ENCODE measurements around the gene LRRC75A. TPM values are rescaled to one million over a fixed set of nuclear protein-coding genes. Genes with fewer than 3 reads are reported as not detected.
A peak's percentile ranks its signal among the peaks of the same experiment; 100 is the strongest.

LRRC75A gene
- polyA plus RNA-seq, 3 donors = 1.0 to 2.4 (median 1.4) TPM

- peak overlapping the region; percentile 4 for H3K4me2 ChIP-seq (replicated peaks; ENCODE audit: extremely low read depth, low read length, poor library complexity, severe bottlenecking)
Measured at GRCh38 chr17:16515933-16516332, 23.9 kb upstream of the LRRC75A start.

DNA sequence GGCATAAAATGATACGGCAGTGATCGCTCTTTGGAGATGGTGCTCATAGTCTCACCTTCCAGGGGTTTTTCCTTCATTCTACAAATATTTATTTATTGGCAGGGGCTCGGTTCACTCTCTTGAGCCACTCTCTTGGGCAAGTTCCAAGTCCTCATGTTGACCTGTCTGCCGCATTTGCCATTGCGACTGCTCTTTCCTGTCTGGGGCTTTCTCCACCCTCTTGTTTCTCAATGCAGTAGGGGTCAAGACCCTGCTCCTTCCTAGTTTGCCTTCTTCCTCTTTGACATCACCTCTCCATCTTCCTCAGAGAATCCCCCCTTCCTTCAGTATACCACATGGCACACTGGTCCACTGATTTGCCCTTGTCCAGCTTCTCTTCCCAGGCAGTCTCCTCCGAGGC, 21.9 kb upstream of the LRRC75A start:
- peaks cover 6 to 12% (median 10%) of the 10 kb centered on the region in 3 donors for H3K27me3 Mint-ChIP-seq (ENCODE audit: low read depth in 3 of 3)

More at GRCh38 chr17:16515933-16516332, 23.9 kb upstream of the LRRC75A start:
- peaks cover 0 to 11% (median 0%) of the 10 kb centered on the region in 7 donors for H3K9me3 Mint-ChIP-seq
- no peak for TF ChIP-seq CTCF (IDR thresholded peaks at IDR 0.05)
- no CpG with 5 or more reads among the region's 4 CpGs for WGBS (ENCODE audit: insufficient coverage)
- Histone ChIP-seq H3K9ac (ENCODE audit: insufficient read depth, low read length, poor library complexity, severe bottlenecking) (no peak overlapping the region), H3K4me1 (ENCODE audit: control insufficient read depth in 1 of 2, insufficient read depth in 2 of 2, low read length in 2 of 2) (peaks cover 60 to 68% of the 10 kb centered on the region in 2 donors), H3K36me3 (replicated peaks in 1 of 2; ENCODE audit: control insufficient read depth in 1 of 2, insufficient read depth in 2 of 2, low read length in 2 of 2) (no peaks in the 10 kb centered on the region), H4K20me1 (ENCODE audit: insufficient read depth, low read length) (no peaks in the 10 kb centered on the region), H3K27ac (ENCODE audit: low read depth in 1 of 2, low read length in 2 of 2) (no peak overlapping the region), H3K27me3 (ENCODE audit: control insufficient read depth in 2 of 2, insufficient read depth in 2 of 2, low read length in 2 of 2) (no peaks in the 10 kb centered on the region), H2AFZ (ENCODE audit: insufficient read depth, low read depth, low read length, poor library complexity, severe bottlenecking) (no peak overlapping the region), H3K79me2 (ENCODE audit: insufficient read depth, low read length) (no peaks in the 10 kb centered on the region), H3K4me3 (replicated peaks in 1 of 3; ENCODE audit: low read depth in 2 of 3, low read length in 3 of 3) (no peak overlapping the region), H3K9me3 (replicated peaks in 1 of 2; ENCODE audit: control insufficient read depth in 1 of 2, insufficient read depth in 1 of 2, low read length in 2 of 2) (no peaks in the 10 kb centered on the region)
- H3K4me1 Mint-ChIP-seq = peaks cover 64% of the 10 kb centered on the region
- no peak overlapping the region for H3K27ac Mint-ChIP-seq
- H3K4me3 Mint-ChIP-seq = peak overlapping the region in 1 of 2 donors; percentile 72
- no peak for DNase-seq
- H3K36me3 Mint-ChIP-seq = no peaks in the 10 kb centered on the region
- intact Hi-C loops (cut with micrococcal nuclease) = loop anchor here in 1 of 2 donors (10.0 kb wide), 1 partner anchor 131 kb away; the partner anchor contains the start of gene UBB
- H3K27me3 Mint-ChIP-seq (ENCODE audit: low read depth in 3 of 3) = peaks cover 9 to 14% (median 12%) of the 10 kb centered on the region in 3 donors

More for the DNA sequence above, 21.9 kb upstream of the LRRC75A start:
- peaks cover 0 to 8% (median 0%) of the 10 kb centered on the region in 7 donors for H3K9me3 Mint-ChIP-seq
- Histone ChIP-seq H2AFZ (ENCODE audit: insufficient read depth, low read depth, low read length, poor library complexity, severe bottlenecking) (peak overlapping the region; percentile 53), H3K27me3 (ENCODE audit: control insufficient read depth in 2 of 2, insufficient read depth in 2 of 2, low read length in 2 of 2) (no peaks in the 10 kb centered on the region), H3K4me1 (ENCODE audit: control insufficient read depth in 1 of 2, insufficient read depth in 2 of 2, low read length in 2 of 2) (peaks cover 75 to 83% of the 10 kb centered on the region in 2 donors), H3K36me3 (replicated peaks in 1 of 2; ENCODE audit: control insufficient read depth in 1 of 2, insufficient read depth in 2 of 2, low read length in 2 of 2) (no peaks in the 10 kb centered on the region), H3K4me2 (replicated peaks; ENCODE audit: extremely low read depth, low read length, poor library complexity, severe bottlenecking) (peak overlapping the region; percentile 52), H3K4me3 (replicated peaks in 1 of 3; ENCODE audit: low read depth in 2 of 3, low read length in 3 of 3) (peak overlapping the region in 1 of 3 experiments; percentile 23), H3K79me2 (ENCODE audit: insufficient read depth, low read length) (no peaks in the 10 kb centered on the region), H3K27ac (ENCODE audit: low read depth in 1 of 2, low read length in 2 of 2) (peak overlapping the region in 1 of 2 donors; percentile 46), H4K20me1 (ENCODE audit: insufficient read depth, low read length) (no peaks in the 10 kb centered on the region), H3K9me3 (replicated peaks in 1 of 2; ENCODE audit: control insufficient read depth in 1 of 2, insufficient read depth in 1 of 2, low read length in 2 of 2) (no peaks in the 10 kb centered on the region), H3K9ac (ENCODE audit: insufficient read depth, low read length, poor library complexity, severe bottlenecking) (no peak overlapping the region)
- intact Hi-C loops (cut with micrococcal nuclease) = loop anchor here in 1 of 2 donors (10.0 kb wide), 1 partner anchor 129 kb away; the partner anchor contains the start of gene UBB
- no peaks in the 10 kb centered on the region for H3K36me3 Mint-ChIP-seq
- 12% methylated on average over 3 of the region's 6 CpGs for WGBS (ENCODE audit: insufficient coverage)
- H3K4me3 Mint-ChIP-seq = peak overlapping the region; percentile 25 to 84
- peak; percentile 44 to 82 (median 65) for DNase-seq
- H3K27ac Mint-ChIP-seq = peak overlapping the region; percentile 61 to 87 (median 82)
- H3K4me1 Mint-ChIP-seq = peaks cover 77% of the 10 kb centered on the region
- TF ChIP-seq CTCF (IDR thresholded peaks at IDR 0.05) = no peak
